ENCODE measurements around the gene NKAIN1. TPM values are rescaled to one million over a fixed set of nuclear protein-coding genes. Genes with fewer than 3 reads are reported as not detected.

The NKAIN1 gene
- total and polyA plus RNA-seq, 2 donors (not counting 3 experiments of a cell fraction or from before 2014, with no cell fraction given), result 0.29 to 0.40 TPM

DNA sequence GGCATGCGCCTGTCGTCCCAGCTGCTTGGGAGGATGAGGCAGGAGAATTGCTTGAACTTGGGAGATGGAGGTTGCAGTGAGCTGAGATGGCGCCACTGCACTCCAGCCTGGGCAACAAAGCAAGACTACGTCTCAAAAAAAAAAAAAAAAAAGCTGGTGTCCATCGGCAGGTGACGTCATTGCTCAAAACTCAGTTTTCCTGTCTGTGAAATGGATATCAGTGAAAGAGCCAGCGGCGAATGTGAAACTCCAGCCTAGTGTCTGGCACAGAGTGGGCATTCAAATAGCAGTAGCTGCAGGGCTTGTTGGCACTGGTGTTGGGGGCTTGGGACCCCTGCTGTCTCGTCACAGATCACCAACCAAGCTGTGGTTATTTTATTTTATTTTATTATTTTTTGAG is 75.8 kb downstream of the NKAIN1 start:
- Histone ChIP-seq H3K9ac (replicated peaks; ENCODE audit: extremely low read depth, insufficient read depth, low read length) (no peak overlapping the region), H3K9me3 (replicated peaks; ENCODE audit: control insufficient read depth, insufficient read depth, low read length) (no peaks in the 10 kb centered on the region), H3K4me2 (ENCODE audit: insufficient read depth, low read length) (no peak overlapping the region), H3K27ac (ENCODE audit: insufficient read depth, low read depth, low read length) (no peak overlapping the region), H3K4me3 (replicated peaks in 1 of 3; ENCODE audit: insufficient read depth in 1 of 3, low read depth in 1 of 3, low read length in 3 of 3) (no peak overlapping the region), H2AFZ (ENCODE audit: low read depth, low read length) (no peak overlapping the region), H3K79me2 (ENCODE audit: control insufficient read depth, insufficient read depth, low read length) (no peaks in the 10 kb centered on the region), H4K20me1 (replicated peaks; ENCODE audit: control insufficient read depth, extremely low read depth, insufficient read depth, low read length) (no peaks in the 10 kb centered on the region), H3K9me1 (replicated peaks; ENCODE audit: control insufficient read depth, extremely low read depth, insufficient read depth, low read length) (no peaks in the 10 kb centered on the region), H3K4me1 (ENCODE audit: control insufficient read depth, extremely low read depth, insufficient read depth, low read length) (no peaks in the 10 kb centered on the region), H3K36me3 (ENCODE audit: control insufficient read depth in 2 of 2, extremely low read depth in 1 of 2, insufficient read depth in 2 of 2, low read length in 2 of 2) (no peaks in the 10 kb centered on the region), H3K27me3 (ENCODE audit: control insufficient read depth in 2 of 2, insufficient read depth in 2 of 2, low read length in 2 of 2) (no peaks in the 10 kb centered on the region)
- CTCF ChIA-PET, result interaction anchor here (1.2 to 5.8 kb wide), 4 partner anchors 10 to 385 kb away, joined by 4 to 46 read pairs (median 5); no protein-coding TSS in a partner anchor
- intact Hi-C loops (cut with micrococcal nuclease) (no loop called here), dilution Hi-C loops (cut with MboI; ENCODE audit: extremely low pct_ligation_motif_present, low sequenced_read_pairs) (no loop called here)
- DNase-seq (ENCODE audit: low read depth, low spot score) (no peak), FAIRE-seq (no peak)
- POLR2A ChIA-PET, result interaction anchor here (0.6 kb wide), 1 partner anchor 153 kb away, joined by 4 read pairs; no protein-coding TSS in a partner anchor
- TF ChIP-seq GATA2 (IDR thresholded peaks at IDR 0.05; ENCODE audit: insufficient read depth, insufficient read length, low read depth, low read length) (no peak), MYC (IDR thresholded peaks at IDR 0.05; ENCODE audit: low read depth, low read length) (no peak), POLR2AphosphoS5 (IDR thresholded peaks at IDR 0.05; ENCODE audit: insufficient read depth, low read depth, low read length) (no peak)
- TF ChIP-seq, protein P1, sequence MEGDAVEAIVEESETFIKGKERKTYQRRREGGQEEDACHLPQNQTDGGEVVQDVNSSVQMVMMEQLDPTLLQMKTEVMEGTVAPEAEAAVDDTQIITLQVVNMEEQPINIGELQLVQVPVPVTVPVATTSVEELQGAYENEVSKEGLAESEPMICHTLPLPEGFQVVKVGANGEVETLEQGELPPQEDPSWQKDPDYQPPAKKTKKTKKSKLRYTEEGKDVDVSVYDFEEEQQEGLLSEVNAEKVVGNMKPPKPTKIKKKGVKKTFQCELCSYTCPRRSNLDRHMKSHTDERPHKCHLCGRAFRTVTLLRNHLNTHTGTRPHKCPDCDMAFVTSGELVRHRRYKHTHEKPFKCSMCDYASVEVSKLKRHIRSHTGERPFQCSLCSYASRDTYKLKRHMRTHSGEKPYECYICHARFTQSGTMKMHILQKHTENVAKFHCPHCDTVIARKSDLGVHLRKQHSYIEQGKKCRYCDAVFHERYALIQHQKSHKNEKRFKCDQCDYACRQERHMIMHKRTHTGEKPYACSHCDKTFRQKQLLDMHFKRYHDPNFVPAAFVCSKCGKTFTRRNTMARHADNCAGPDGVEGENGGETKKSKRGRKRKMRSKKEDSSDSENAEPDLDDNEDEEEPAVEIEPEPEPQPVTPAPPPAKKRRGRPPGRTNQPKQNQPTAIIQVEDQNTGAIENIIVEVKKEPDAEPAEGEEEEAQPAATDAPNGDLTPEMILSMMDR (IDR thresholded peaks at IDR 0.05; ENCODE audit: extremely low read depth in 1 of 2, insufficient read depth in 1 of 2, low read depth in 1 of 2, low read length in 2 of 2), result no peak
- TF ChIP-seq, protein P2, sequence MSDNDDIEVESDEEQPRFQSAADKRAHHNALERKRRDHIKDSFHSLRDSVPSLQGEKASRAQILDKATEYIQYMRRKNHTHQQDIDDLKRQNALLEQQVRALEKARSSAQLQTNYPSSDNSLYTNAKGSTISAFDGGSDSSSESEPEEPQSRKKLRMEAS (IDR thresholded peaks at IDR 0.05; ENCODE audit: insufficient read depth, insufficient read length), result no peak
- BruUV-seq (replicated peaks), result no TSS peak

DNA sequence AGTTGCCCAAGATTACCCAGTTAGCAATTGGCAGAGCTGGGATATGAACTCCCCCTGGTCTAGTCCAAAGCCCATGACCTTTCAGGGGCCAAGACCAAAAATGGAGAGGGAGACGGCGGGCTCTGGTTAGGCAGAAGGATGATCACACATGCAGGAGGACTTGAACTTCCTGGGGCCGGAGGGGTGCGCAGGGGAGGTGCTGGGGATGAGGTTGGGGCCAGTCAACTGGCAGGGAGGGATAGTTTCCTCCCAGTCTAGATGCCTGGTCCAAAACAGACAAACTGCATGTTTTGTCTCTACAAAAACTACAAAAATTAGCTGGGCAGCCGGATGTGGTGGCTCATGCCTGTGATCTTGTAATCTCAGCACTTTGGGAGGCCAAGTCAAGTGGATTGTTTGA is 78.1 kb downstream of the NKAIN1 start:
- Histone ChIP-seq H3K79me2 (ENCODE audit: control insufficient read depth, insufficient read depth, low read length) (no peaks in the 10 kb centered on the region), H3K9me1 (replicated peaks; ENCODE audit: control insufficient read depth, extremely low read depth, insufficient read depth, low read length) (no peaks in the 10 kb centered on the region), H3K4me1 (ENCODE audit: control insufficient read depth, extremely low read depth, insufficient read depth, low read length) (no peaks in the 10 kb centered on the region), H3K36me3 (ENCODE audit: control insufficient read depth in 2 of 2, extremely low read depth in 1 of 2, insufficient read depth in 2 of 2, low read length in 2 of 2) (no peaks in the 10 kb centered on the region), H3K4me3 (replicated peaks in 1 of 3; ENCODE audit: insufficient read depth in 1 of 3, low read depth in 1 of 3, low read length in 3 of 3) (no peak overlapping the region), H3K27me3 (ENCODE audit: control insufficient read depth in 2 of 2, insufficient read depth in 2 of 2, low read length in 2 of 2) (no peaks in the 10 kb centered on the region), H3K4me2 (ENCODE audit: insufficient read depth, low read length) (no peak overlapping the region), H2AFZ (ENCODE audit: low read depth, low read length) (no peak overlapping the region), H3K27ac (ENCODE audit: insufficient read depth, low read depth, low read length) (no peak overlapping the region), H4K20me1 (replicated peaks; ENCODE audit: control insufficient read depth, extremely low read depth, insufficient read depth, low read length) (no peaks in the 10 kb centered on the region), H3K9ac (replicated peaks; ENCODE audit: extremely low read depth, insufficient read depth, low read length) (no peak overlapping the region), H3K9me3 (replicated peaks; ENCODE audit: control insufficient read depth, insufficient read depth, low read length) (no peaks in the 10 kb centered on the region)
- TF ChIP-seq POLR2A (IDR thresholded peaks at IDR 0.05; ENCODE audit: low read depth, low read length) (no peak), FOS (IDR thresholded peaks at IDR 0.05; ENCODE audit: borderline replicate concordance, insufficient read depth, low read length) (no peak), GATA2 (IDR thresholded peaks at IDR 0.05; ENCODE audit: insufficient read depth, insufficient read length, low read depth, low read length) (no peak), MYC (IDR thresholded peaks at IDR 0.05; ENCODE audit: low read depth, low read length) (no peak), JUN (IDR thresholded peaks at IDR 0.05; ENCODE audit: borderline replicate concordance, insufficient read depth, insufficient read length, low read depth) (no peak), EZH2 (IDR thresholded peaks at IDR 0.05; ENCODE audit: borderline replicate concordance, low read depth, low read length, severe bottlenecking) (no peak), POLR2AphosphoS5 (IDR thresholded peaks at IDR 0.05; ENCODE audit: insufficient read depth, low read depth, low read length) (no peak)
- TF ChIP-seq, protein P1 (IDR thresholded peaks at IDR 0.05; ENCODE audit: extremely low read depth in 1 of 2, insufficient read depth in 1 of 2, low read depth in 1 of 2, low read length in 2 of 2), result no peak
- TF ChIP-seq, protein P2 (IDR thresholded peaks at IDR 0.05; ENCODE audit: insufficient read depth, insufficient read length), result no peak
- DNase-seq (ENCODE audit: low read depth, low spot score) (no peak), FAIRE-seq (no peak)
- intact Hi-C loops (cut with micrococcal nuclease) (no loop called here), dilution Hi-C loops (cut with MboI; ENCODE audit: extremely low pct_ligation_motif_present, low sequenced_read_pairs) (no loop called here)
- ChIA-PET CTCF (interaction anchor here (0.6 to 5.8 kb wide), 9 partner anchors 9 to 388 kb away, joined by 3 to 46 read pairs (median 5); no protein-coding TSS in a partner anchor), POLR2A (no interaction called here)
- no TSS peak for BruUV-seq (replicated peaks)
